Activated CD4-positive, alpha-beta T cell treated with anti-CD3 and anti-CD28 coated beads, Interleukin-2, amount 50 U/mL, for 1 hour (primary cell): ENCODE measurements around the gene INTS7.
"Not testable (repeated sequence)": the region's sequence is repeated elsewhere in the genome, so short reads cannot be mapped to it uniquely, and the experiment has no call there.

Experiments used
- DNase-seq: peaks from one replicate; pipeline ENCODE4 v3.0.0-alpha.2; 2020

The INTS7 gene

DNA sequence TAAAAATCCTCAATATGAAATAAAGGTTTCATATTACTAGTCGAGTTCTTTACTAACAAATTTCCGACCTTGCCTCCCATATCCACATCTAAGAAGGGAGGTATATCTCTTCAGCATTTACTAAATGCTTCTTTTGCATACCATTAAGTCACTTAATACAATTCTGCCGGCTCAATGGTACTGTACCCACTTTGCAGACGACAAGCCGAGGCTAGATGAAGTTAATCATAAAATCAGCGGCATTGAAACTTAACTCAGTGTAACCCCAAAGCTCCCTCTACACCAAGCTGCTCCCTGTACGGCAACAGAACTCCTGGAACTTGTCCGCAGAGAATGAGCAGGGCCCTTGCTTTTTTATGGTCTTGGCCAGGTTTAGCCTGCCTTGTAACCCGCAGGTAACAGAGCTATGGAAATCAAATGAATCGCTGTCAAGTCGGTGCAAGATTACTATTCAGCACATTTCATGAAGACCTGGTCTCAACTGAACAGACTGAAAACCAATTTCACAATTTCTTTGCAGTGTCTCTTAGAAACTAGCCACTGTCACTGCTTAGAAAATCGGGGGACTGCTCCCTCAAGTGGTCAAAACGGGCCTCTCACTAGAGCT, 738 bp downstream of the INTS7 start:
- DNase-seq = no peak

DNA sequence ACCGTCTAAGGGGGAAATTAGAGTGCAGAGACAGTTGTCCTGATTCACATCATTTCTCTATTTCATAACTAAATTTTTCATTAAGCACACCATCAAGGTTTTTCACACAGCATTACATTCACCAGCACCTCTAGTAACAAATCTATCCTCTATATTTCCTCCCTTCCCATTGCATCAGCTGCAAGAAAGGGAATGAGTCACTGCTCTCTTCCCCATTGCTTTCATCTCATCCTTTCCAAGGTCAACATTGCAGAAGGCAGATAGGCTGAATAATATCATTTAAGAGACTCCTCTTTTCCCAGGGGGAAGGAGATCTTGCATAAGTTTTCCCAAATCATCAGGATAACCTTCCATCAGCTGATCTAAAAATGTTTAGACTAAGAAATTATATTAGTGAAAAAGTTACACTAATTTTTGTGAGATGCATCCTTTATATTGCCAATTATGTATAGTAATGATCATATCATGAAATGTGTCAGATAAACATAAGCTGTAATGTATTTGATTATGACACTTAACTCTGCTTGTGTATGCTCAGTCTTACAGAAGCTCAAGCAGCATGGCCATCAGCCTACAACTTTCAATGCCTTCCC, 4.3 kb downstream of the INTS7 start:
- no peak for DNase-seq

GRCh38 chr1:212027727-212028126, 7.6 kb downstream of the INTS7 start:
- DNase-seq = not testable (repeated sequence)

DNA sequence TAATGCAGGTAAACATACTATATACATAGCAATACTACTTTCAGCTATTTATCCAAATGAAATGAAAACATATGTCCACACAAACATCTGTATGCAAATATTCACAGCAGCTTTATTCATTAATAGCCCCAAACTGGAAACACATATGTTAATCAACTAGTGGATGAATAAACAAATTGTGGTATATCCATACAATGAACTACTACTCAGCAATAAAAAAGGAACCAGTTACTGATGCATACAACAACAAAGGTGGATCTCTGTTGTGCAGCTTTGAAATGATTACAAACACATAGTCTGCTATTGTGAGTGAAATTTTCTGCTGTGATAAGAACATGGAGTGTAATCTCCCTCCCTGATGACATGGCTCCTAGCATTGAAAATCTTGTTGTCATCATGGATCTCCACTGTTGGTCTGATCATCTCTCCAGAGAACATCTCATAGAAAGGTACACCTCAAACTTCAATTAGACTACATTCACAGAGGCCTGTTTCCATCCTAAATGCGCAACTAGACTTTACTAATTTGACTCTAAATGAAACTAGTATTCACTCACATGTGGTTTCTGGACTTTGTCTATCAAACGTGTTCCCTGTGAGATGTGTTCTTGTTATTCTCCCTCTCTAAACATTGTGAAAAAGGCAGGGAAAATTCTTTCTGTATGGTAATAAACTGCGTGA, 10.7 kb downstream of the INTS7 start:
- no peak for DNase-seq

- not testable (repeated sequence) for DNase-seq
Measured at GRCh38 chr1:212022908-212023307, 12.4 kb downstream of the INTS7 start.

GRCh38 chr1:212021563-212021962, 13.8 kb downstream of the INTS7 start:
- no peak for DNase-seq

- DNase-seq = no peak
Measured at GRCh38 chr1:212020975-212021374, 14.4 kb downstream of the INTS7 start.

GRCh38 chr1:212013672-212014071, 21.7 kb downstream of the INTS7 start:
- no peak for DNase-seq

GRCh38 chr1:212012034-212012740, 23.2 kb downstream of the INTS7 start:
- DNase-seq = peak; percentile 57

DNA sequence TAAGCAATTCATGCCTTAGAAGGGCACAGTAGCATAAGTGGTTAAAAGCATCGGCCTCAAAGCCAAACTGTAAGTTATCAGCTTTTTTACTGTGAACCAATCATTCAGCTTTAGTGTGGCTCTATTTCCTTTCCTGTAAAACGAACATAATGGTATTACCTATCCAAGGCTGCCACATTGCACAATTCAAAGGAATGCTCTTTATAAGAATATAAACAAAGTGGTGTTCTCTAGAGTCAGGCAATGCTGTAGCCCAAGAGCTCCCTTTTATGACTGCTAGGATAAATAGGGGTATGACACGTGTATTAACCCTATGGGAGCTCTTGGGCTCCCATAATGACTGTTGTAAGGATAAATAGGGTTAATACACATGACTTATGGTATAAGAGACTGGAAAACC, 25.4 kb downstream of the INTS7 start:
- no peak for DNase-seq

DNA sequence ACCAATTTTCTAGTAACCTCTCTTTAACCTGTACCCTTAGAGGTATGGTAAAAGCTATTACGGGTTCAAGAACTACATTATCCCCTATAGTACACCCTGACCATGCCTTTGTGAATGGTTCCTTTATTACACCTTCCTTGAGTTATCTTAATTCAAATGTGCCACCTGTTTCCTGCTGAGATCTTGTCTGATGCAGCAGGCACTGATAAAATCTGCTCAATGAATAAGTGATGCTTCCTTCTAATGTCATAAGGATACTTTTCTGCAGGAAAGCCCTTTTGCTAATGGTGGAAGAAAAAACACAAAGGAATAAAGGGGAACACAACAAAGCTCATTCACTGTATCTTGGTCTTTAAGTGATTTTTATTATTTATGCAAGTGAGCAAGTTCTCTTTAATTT, 25.8 kb downstream of the INTS7 start:
- no peak for DNase-seq

GRCh38 chr1:212007886-212008285, 27.5 kb downstream of the INTS7 start:
- no peak for DNase-seq

- no peak for DNase-seq
Measured at GRCh38 chr1:212007178-212007577, 28.2 kb downstream of the INTS7 start.

- DNase-seq = no peak
Measured at GRCh38 chr1:212004895-212005608, 30.3 kb downstream of the INTS7 start.

DNA sequence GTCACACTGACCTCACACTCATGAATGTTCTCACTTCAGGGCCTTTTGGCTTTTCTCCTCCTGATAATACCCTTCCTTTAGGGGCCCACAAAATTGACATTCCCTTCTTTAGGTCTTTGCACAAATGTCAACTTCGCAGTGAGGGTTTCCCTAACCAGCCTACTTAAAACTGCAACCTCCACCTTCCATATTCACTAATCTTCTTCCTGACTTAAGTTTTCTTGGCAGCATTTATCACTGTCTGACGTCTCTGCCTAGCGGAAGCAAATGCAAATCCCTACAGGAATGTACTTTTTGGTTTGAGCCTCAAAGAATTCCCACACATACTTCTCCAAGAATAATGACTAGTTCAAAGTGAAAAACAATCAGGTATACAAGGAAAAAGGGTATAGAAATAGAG, 32.8 kb downstream of the INTS7 start:
- no peak for DNase-seq

GRCh38 chr1:211997426-211997825, 37.9 kb downstream of the INTS7 start:
- not testable (repeated sequence) for DNase-seq

DNA sequence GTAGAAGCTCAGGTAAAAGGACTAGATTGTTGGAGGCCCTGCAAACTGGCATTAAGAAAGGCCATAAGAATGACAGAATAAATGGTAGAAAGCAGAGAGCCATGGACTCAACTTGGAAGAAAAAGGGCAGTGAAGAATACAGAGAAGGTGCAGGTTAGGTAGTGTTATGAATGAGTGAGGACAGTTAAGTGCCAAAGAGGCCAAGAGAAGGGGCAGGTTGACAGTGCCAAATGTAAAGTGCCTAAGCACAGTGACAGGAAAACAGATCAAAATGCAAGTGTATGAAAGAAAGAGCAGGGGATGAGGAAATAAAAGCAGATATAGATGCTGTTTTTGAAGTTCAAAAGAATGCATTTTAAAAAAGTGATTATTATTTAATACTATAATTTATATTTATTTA, 43.7 kb downstream of the INTS7 start:
- DNase-seq = no peak

DNA sequence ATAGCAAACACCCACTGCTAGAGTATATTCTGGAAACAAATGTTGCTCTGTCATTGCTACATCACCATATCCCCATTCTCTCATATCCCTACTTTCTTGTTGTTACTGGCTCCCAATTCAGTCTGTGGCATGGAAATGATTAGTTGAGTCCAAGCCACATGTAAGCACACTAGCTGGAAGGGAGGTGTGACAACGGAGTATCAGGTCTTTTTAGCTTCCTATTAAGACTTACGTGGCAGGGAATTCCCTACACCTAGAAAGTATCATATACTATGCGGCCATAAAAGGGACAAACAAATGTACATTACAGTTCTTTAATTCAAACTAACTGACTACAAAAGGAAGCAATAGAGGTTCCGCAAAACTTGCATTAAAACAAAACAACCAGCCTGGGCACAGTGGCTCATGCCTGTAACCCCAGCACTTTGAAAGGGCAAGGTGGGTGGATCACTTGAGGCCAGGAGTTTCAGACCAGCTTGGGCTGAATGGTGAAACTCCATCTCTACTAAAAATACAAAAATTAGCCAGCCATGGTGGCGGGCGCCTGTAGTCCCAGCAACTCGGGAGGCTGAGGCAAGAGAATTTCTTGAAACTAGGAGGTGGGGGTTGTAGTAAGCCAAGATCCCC, 48.6 kb downstream of the INTS7 start:
- no peak for DNase-seq

DNA sequence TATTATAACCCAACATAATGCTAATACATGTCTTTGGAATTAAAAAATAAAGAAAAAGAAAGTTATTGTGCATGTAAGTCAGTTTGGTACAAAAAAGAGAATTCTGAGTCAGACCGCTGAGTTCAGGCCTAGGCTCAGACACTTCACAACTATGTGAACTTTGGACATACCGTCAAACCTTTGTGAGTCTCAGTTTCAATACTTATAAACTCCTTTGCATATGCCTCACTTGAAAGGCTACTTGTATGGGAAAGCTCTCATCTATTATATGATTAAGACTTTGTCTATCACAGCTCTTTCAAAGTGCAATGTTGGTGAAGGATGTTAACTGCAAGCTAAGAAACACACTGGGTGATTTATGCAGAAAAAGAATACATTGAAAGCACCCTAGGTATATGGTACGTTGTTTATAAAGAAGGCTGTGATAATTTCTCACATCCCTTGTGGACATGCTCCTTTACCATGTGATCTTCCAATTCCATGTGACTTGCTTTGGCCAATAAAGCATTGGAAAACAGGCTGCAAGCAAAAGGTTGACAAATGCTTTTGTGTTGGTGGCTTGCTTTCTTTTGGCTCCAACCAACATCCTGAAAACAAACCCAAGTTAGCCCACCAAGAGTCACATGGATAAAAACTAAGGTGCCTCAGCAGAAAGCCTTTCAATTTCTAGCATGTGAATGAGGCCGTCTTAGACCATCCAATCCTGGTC, 49.6 kb downstream of the INTS7 start:
- no peak for DNase-seq

- no peak for DNase-seq
Measured at GRCh38 chr1:211978596-211978995, 56.8 kb downstream of the INTS7 start.

DNA sequence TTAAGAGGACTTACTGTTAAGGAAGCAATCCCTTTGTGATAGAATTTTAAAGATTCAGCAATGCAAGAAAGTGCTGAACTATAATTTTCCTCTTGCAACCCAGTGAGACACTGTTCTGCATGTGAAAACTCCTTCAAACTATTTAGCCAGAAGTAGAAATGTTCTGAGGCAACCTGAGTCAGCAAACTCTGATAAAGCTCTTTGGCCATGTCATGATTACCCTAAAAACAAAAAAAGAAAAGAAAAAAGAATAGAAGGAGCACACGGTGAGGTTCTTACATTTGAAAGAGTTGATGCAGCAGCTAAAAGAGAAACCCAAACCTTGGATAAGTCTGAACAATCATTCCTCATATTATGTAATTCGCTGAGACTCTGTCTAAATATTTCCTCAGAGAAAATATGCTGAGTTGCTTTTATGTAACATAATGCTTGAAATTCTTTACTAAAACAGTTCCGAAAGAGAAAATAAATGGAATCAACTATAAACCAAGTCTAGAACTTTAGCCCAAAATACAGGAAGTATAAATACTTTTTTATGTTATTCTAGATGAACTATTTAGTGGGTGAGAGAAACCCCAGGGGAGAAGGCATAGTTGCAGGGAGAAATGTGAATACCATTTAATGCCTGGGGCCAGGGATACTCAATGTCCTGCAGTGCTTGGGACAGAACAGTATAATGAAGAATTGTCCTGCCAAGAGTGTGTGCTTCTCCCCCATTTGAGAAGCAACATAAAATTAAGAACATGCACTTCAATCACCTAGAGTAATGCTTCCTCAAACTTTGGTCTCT, 60.0 kb downstream of the INTS7 start:
- DNase-seq = no peak
